ENCODE measurements around the gene AURKB. TPM values are rescaled to one million over a fixed set of nuclear protein-coding genes. Genes with fewer than 3 reads are reported as not detected.

The AURKB gene
- total and polyA plus RNA-seq, 10 of the 15 experiments (the other 5 are each of a cell fraction or from before 2014, with no cell fraction given): 52.7 to 209 (median 128) TPM

- TF ChIP-seq SUZ12 (IDR thresholded peaks at IDR 0.05; ENCODE audit: unreplicated experiment) (no peak), PBX3 (IDR thresholded peaks at IDR 0.05; ENCODE audit: insufficient replicate concordance, low read depth, low read length) (peak; percentile 44), PAX5 (IDR thresholded peaks at IDR 0.05; ENCODE audit: borderline replicate concordance, low read depth, low read length) (no peak), STAT3 (IDR thresholded peaks at IDR 0.05; ENCODE audit: low read depth, low read length) (no peak), MXI1 (IDR thresholded peaks at IDR 0.05; ENCODE audit: low read depth, low read length) (no peak), ZNF207 (IDR thresholded peaks at IDR 0.05; ENCODE audit: borderline replicate concordance) (peak; percentile 55; the same call in 1 of the 2 replicates), ZBTB33 (IDR thresholded peaks at IDR 0.05) (0 out of 2 replicates have a peak, but pooled peaks have one; percentile 38), SRF (IDR thresholded peaks at IDR 0.05; ENCODE audit: low read depth in 2 of 2, low read length in 2 of 2) (0 out of 4 replicates have a peak, but pooled peaks of 1 of the 2 experiments have one; percentile 27), FOXK2 (IDR thresholded peaks at IDR 0.05) (peak; percentile 83), BMI1 (IDR thresholded peaks at IDR 0.05; ENCODE audit: borderline replicate concordance) (no peak), SKIL (IDR thresholded peaks at IDR 0.05; ENCODE audit: low read depth, poor library complexity, severe bottlenecking) (peak; percentile 49), SIX5 (IDR thresholded peaks at IDR 0.05; ENCODE audit: low read depth, low read length, severe bottlenecking) (no peak), USF1 (IDR thresholded peaks at IDR 0.05; ENCODE audit: borderline replicate concordance, extremely low read length, insufficient read depth, low read depth, low read length) (peak; percentile 69), GATAD2B (conservative IDR thresholded peaks at IDR 0.05; ENCODE audit: low read depth) (peak; percentile 71), LARP7 (IDR thresholded peaks at IDR 0.05) (peak; percentile 82), NBN (IDR thresholded peaks at IDR 0.05) (peak; percentile 66; the same call in 1 of the 2 replicates), ESRRA (IDR thresholded peaks at IDR 0.05; ENCODE audit: low read length) (0 out of 2 replicates have a peak, but pooled peaks have one; percentile 47), CREB1 (IDR thresholded peaks at IDR 0.05; ENCODE audit: low read depth) (0 out of 2 replicates have a peak, but pooled peaks have one; percentile 46), E4F1 (IDR thresholded peaks at IDR 0.05; ENCODE audit: borderline replicate concordance, partially characterized antibody) (peak; percentile 95), NR2F1 (conservative IDR thresholded peaks at IDR 0.05) (peak; percentile 37)
Observed at GRCh38 chr17:8189711-8190477, 20.5 kb downstream of the AURKB start, which contains the start of gene BORCS6 (continued).

Data from GM12878 (cell line).